Endothelial cell of umbilical vein (primary cell): ENCODE measurements around the gene SFT2D3. TPM values are rescaled to one million over a fixed set of nuclear protein-coding genes. Genes with fewer than 3 reads are reported as not detected.

Source experiments
- BruUV-seq: library from RNA; stranded (reverse); fragments of 400-500 nt; replicated peaks from 2 replicates; lab custom pipeline; 2021; lab: Mats Ljungman, UMichigan
- CTCF ChIA-PET: fragments of 300-600, 350-600 bp; sonication (Branson Sonifier 250); formaldehyde crosslinking; loops from one replicate; lab custom pipeline; 2021; ENCODE audit warnings: antibody characterized with exemption, inconsistent platforms; lab: Charles Lee
- POLR2A ChIA-PET: fragments of 300-600, 350-600 bp; sonication (Branson Sonifier 250); formaldehyde crosslinking; loops from one replicate; lab custom pipeline; 2021; ENCODE audit warnings: antibody characterized with exemption, inconsistent platforms; lab: Charles Lee
- DNase-seq: peaks from one replicate; pipeline ENCODE4 v3.0.0-alpha.2; 2011; ENCODE audit warnings: low read depth, low spot score
- FAIRE-seq: peaks from 2 replicates; lab custom pipeline; 2011; peaks lifted over from hg19 to GRCh38; lab: Jason Lieb, UNC
- H2AFZ ChIP-seq: 2 replicates; pipeline ENCODE4 v1.6.0; 2012; ENCODE audit warnings: low read depth, low read length, control low read depth, inconsistent platforms
- H3K27ac ChIP-seq: 2 replicates; pipeline ENCODE4 v1.5.1; 2011; ENCODE audit warnings: low read depth, mild to moderate bottlenecking, control low read depth, low read length, moderate library complexity; ENCODE audit not compliant: insufficient read depth
- H3K27me3 ChIP-seq, 2 experiments: 2 replicates each; pipeline versions ENCODE4 v1.6.0 to v1.6.1; 2011; ENCODE audit warnings: low read length in 2 of 2, mixed read lengths in 1 of 2; ENCODE audit not compliant: control insufficient read depth in 2 of 2, insufficient read depth in 2 of 2
- H3K36me3 ChIP-seq, 2 experiments: 2 replicates in 1 of 2; 3 replicates in 1 of 2; pipeline ENCODE4 v1.5.1; 2011; ENCODE audit warnings: low read length in 2 of 2, mild to moderate bottlenecking in 1 of 2, moderate library complexity in 1 of 2; ENCODE audit not compliant: control insufficient read depth in 2 of 2, insufficient read depth in 2 of 2; ENCODE audit errors: extremely low read depth in 1 of 2
- H3K4me1 ChIP-seq: 3 replicates; pipeline ENCODE4 v1.5.1; 2011; ENCODE audit warnings: mild to moderate bottlenecking, low read length; ENCODE audit not compliant: control insufficient read depth, insufficient read depth; ENCODE audit errors: extremely low read depth
- H3K4me2 ChIP-seq: 2 replicates; pipeline ENCODE4 v1.6.1; 2011; ENCODE audit warnings: low read length, control low read depth, mixed read lengths; ENCODE audit not compliant: insufficient read depth
- H3K4me3 ChIP-seq, 3 experiments: fragments of 200-600 bp in 1 of 3; sonication (generic), shearing (Covaris generic) in 1 of 3; replicated peaks in 1 of 3; 2 replicates each; pipeline ENCODE4 v1.5.1; 2011 to 2016; ENCODE audit warnings: control low read depth in 3 of 3, low read length in 3 of 3, mild to moderate bottlenecking in 2 of 3, inconsistent platforms in 1 of 3, low read depth in 1 of 3, moderate library complexity in 1 of 3; ENCODE audit not compliant: insufficient read depth in 1 of 3
- H3K79me2 ChIP-seq: 2 replicates; pipeline ENCODE4 v1.6.0; 2012; ENCODE audit warnings: low read length, inconsistent platforms; ENCODE audit not compliant: control insufficient read depth, insufficient read depth
- H3K9ac ChIP-seq: replicated peaks from 2 replicates; pipeline ENCODE3; 2011; ENCODE audit warnings: low read length, control low read depth; ENCODE audit not compliant: insufficient read depth; ENCODE audit errors: extremely low read depth
- H3K9me1 ChIP-seq: replicated peaks from 3 replicates; pipeline ENCODE4 v1.6.0; 2011; ENCODE audit warnings: mild to moderate bottlenecking, low read length; ENCODE audit not compliant: control insufficient read depth, insufficient read depth; ENCODE audit errors: extremely low read depth
- H3K9me3 ChIP-seq: replicated peaks from 2 replicates; pipeline ENCODE4 v1.5.1; 2012; ENCODE audit warnings: low read length, inconsistent platforms; ENCODE audit not compliant: control insufficient read depth, insufficient read depth
- H4K20me1 ChIP-seq: replicated peaks from 2 replicates; pipeline ENCODE3; 2011; ENCODE audit warnings: mild to moderate bottlenecking, low read length; ENCODE audit not compliant: control insufficient read depth, insufficient read depth; ENCODE audit errors: extremely low read depth
- CTCF ChIP-seq, 2 donors: IDR thresholded peaks; 1 replicate in 1 of 2; 2 replicates in 1 of 2; pipeline ENCODE4 v1.5.1; 2011; ENCODE audit warnings: low read length in 2 of 2, mild to moderate bottlenecking in 2 of 2, moderate library complexity in 2 of 2, control low read depth in 1 of 2, inconsistent platforms in 1 of 2, low read depth in 1 of 2; ENCODE audit not compliant: insufficient read depth in 1 of 2; ENCODE audit errors: extremely low read depth in 1 of 2
- EZH2 ChIP-seq: IDR thresholded peaks from 2 replicates; pipeline ENCODE4 v1.6.1; 2012; ENCODE audit warnings: borderline replicate concordance, low read depth, mild to moderate bottlenecking, moderate library complexity, low read length, inconsistent platforms; ENCODE audit not compliant: severe bottlenecking
- GATA2 ChIP-seq: IDR thresholded peaks from 2 replicates; pipeline ENCODE4 v1.7.0; 2011; ENCODE audit warnings: low read depth, mild to moderate bottlenecking, moderate library complexity, mixed read lengths, low read length; ENCODE audit not compliant: insufficient read length, insufficient read depth
- MAX ChIP-seq: IDR thresholded peaks from 2 replicates; pipeline ENCODE4 v1.6.1; 2011; ENCODE audit not compliant: insufficient read depth, insufficient read length
- dilution Hi-C: fragments of 300-500 bp; cut with MboI; formaldehyde crosslinking; loops from one replicate; pipeline ENCODE4 v1.15.0; 2019; ENCODE audit warnings: low sequenced_read_pairs; ENCODE audit not compliant: extremely low pct_ligation_motif_present
- intact Hi-C: fragments of 100-400 bp; cut with micrococcal nuclease; formaldehyde crosslinking; loops from one replicate; pipeline ENCODE4 v1.10.0; 2022
- polyA plus RNA-seq, 4 experiments: library from polyadenylated mRNA; depleted of rRNA in 3 of 4; stranded (reverse) in 3 of 4; unstranded in 1 of 4; fragments of >200 nt; gene quantifications; 2 replicates each; pipeline versions ENCODE4 v1.2.1 to v1.2.3, GENCODE V29; 2011 to 2012; ENCODE audit warnings: missing spikeins in 1 of 4
- total RNA-seq: library from RNA; stranded (reverse); gene quantifications from 2 replicates; pipeline ENCODE4 v1.2.3, GENCODE V29; 2021

SFT2D3 gene
- total and polyA plus RNA-seq, 2 donors (not counting 3 experiments of a cell fraction or from before 2014, with no cell fraction given), result 4.5 to 4.7 TPM

- Histone ChIP-seq H3K4me2 (no peak overlapping the region), H2AFZ (no peak overlapping the region), H3K9ac (no peak overlapping the region), H3K4me3 (no peak overlapping the region), H3K27ac (no peak overlapping the region), H3K79me2 (no peaks in the 10 kb centered on the region), H3K9me1 (no peaks in the 10 kb centered on the region), H3K36me3 (no peaks in the 10 kb centered on the region), H3K27me3 (no peaks in the 10 kb centered on the region), H4K20me1 (no peaks in the 10 kb centered on the region), H3K9me3 (no peaks in the 10 kb centered on the region), H3K4me1 (peaks cover 12% of the 10 kb centered on the region)
- CTCF ChIA-PET, result interaction anchor here (1.1 to 2.5 kb wide), 2 partner anchors 35 to 94 kb away, joined by 3 to 11 read pairs; no protein-coding TSS in a partner anchor
- TF ChIP-seq EZH2 (no peak), MAX (no peak), CTCF (IDR thresholded peaks at IDR 0.05; ENCODE audit: extremely low read depth in 1 of 2, insufficient read depth in 1 of 2, low read depth in 1 of 2, low read length in 2 of 2) (no peak), GATA2 (no peak)
- no peak for FAIRE-seq
- intact Hi-C loops, result no loop called here
- dilution Hi-C loops, result no loop called here
- BruUV-seq, result no TSS peak
- POLR2A ChIA-PET, result no interaction called here
- DNase-seq, result no peak
These were observed 15.8 kb upstream of the SFT2D3 start for GRCh38 chr2:127685410-127686080.
